Calu3 (cell line): Measurements from ENCODE around the gene BTNL8. TPM values are rescaled to one million over a fixed set of nuclear protein-coding genes. Genes with fewer than 3 reads are reported as not detected.
A peak's percentile ranks its signal among the peaks of the same experiment; 100 is the strongest.
"Not testable (repeated sequence)": the region's sequence is repeated elsewhere in the genome, so short reads cannot be mapped to it uniquely, and the experiment has no call there.

ENCODE experiments used
- BruUV-seq: library from RNA; stranded (reverse); fragments of 400-500 nt; replicated peaks from 2 replicates; lab custom pipeline; 2021; lab: Mats Ljungman, UMichigan
- CTCF ChIA-PET: fragments of 300-600 bp; sonication (Branson Sonifier 250); formaldehyde crosslinking; loops from one replicate; lab custom pipeline; 2022; ENCODE audit warnings: antibody characterized with exemption; lab: Charles Lee
- DNase-seq: peaks from one replicate; pipeline ENCODE4 v3.0.0; 2022
- H3K27ac Mint-ChIP-seq: one replicate; pipeline ENCODE4 v1.8.0; 2022; ENCODE audit warnings: mixed read lengths; ENCODE audit not compliant: unreplicated experiment
- H3K27me3 Mint-ChIP-seq: one replicate; pipeline ENCODE4 v1.8.0; 2022; ENCODE audit warnings: mixed read lengths; ENCODE audit not compliant: unreplicated experiment
- H3K36me3 Mint-ChIP-seq: one replicate; pipeline ENCODE4 v1.8.0; 2022; ENCODE audit warnings: mild to moderate bottlenecking, moderate library complexity, mixed read lengths; ENCODE audit not compliant: insufficient read depth, unreplicated experiment
- H3K4me1 Mint-ChIP-seq: one replicate; pipeline ENCODE4 v1.8.0; 2022; ENCODE audit warnings: mild to moderate bottlenecking, low read depth, mixed read lengths; ENCODE audit not compliant: unreplicated experiment
- H3K4me3 Mint-ChIP-seq: one replicate; pipeline ENCODE4 v1.8.0; 2022; ENCODE audit warnings: mild to moderate bottlenecking, low read depth, moderate library complexity, mixed read lengths; ENCODE audit not compliant: unreplicated experiment
- H3K9me3 Mint-ChIP-seq: one replicate; pipeline ENCODE4 v1.8.0; 2022; ENCODE audit warnings: low read depth, mixed read lengths; ENCODE audit not compliant: unreplicated experiment
- CTCF ChIP-seq: fragments of 200-600 bp; IDR thresholded peaks from one replicate; pipeline ENCODE4 v1.8.0; 2022; ENCODE audit warnings: antibody characterized with exemption; ENCODE audit not compliant: unreplicated experiment
- intact Hi-C: fragments of 100-400 bp; cut with micrococcal nuclease; formaldehyde crosslinking; loops from one replicate; pipeline ENCODE4 v1.10.0; 2022; ENCODE audit not compliant: unreplicated experiment
- total RNA-seq: library from RNA; stranded (reverse); gene quantifications from 2 replicates; pipeline ENCODE4 v1.2.3, GENCODE V29; 2022

Gene BTNL8
- total RNA-seq, 1 experiment from 2014 or later = not detected

- intact Hi-C loops = no loop called here
- CTCF ChIA-PET = no interaction called here
- H3K27ac Mint-ChIP-seq = no peak overlapping the region
- H3K27me3 Mint-ChIP-seq = no peaks in the 10 kb centered on the region
- peaks cover 5% of the 10 kb centered on the region for H3K4me1 Mint-ChIP-seq
- no peak overlapping the region for H3K4me3 Mint-ChIP-seq
- no TSS peak for BruUV-seq
- DNase-seq = no peak
- TF ChIP-seq CTCF = no peak
- H3K36me3 Mint-ChIP-seq = no peaks in the 10 kb centered on the region
- no peaks in the 10 kb centered on the region for H3K9me3 Mint-ChIP-seq
These were observed 25.1 kb upstream of the BTNL8 start for GRCh38 chr5:180873615-180874520.

DNA sequence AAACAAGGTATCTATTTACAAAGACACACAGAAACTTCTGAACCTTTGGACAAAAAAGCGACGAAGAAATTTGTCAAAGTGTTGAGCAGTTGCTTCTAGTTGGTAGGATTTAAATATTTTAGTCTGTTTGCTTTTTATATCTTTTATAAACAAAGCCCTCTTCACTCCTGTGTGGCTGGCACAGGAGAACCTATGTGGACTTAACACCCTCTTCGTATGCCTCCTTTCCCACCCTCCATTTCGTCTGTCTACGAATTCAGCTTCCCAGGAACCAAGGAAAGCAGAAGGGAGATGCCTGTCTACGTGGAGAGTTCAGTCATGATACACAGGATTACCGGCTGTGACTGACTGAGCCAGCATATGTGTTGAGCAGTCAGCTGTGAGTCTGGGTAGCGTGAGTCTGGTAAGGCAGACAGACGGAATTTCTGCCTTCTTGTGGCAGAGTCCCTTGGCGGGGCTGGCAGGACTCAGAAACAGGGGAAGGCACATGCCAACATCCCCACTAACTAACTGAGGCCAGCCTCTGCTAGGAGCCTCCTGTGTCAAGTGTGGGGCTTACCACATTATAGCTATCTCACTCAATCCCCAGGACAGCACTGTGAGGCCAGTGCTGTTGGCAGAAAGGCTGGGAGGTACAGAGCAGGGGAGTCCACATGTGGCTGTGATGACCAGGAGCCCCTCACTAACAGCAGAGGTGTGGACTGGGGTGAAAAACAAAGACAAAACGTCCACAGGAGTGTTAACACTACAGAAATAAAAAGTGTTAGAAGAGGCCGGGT is 24.0 kb upstream of the BTNL8 start:
- no TSS peak for BruUV-seq
- no peaks in the 10 kb centered on the region for H3K27me3 Mint-ChIP-seq
- CTCF ChIA-PET = no interaction called here
- DNase-seq = no peak
- no peak overlapping the region for H3K27ac Mint-ChIP-seq
- intact Hi-C loops = no loop called here
- TF ChIP-seq CTCF = no peak
- no peaks in the 10 kb centered on the region for H3K36me3 Mint-ChIP-seq
- no peak overlapping the region for H3K4me3 Mint-ChIP-seq
- H3K4me1 Mint-ChIP-seq = no peaks in the 10 kb centered on the region
- H3K9me3 Mint-ChIP-seq = no peaks in the 10 kb centered on the region

DNA sequence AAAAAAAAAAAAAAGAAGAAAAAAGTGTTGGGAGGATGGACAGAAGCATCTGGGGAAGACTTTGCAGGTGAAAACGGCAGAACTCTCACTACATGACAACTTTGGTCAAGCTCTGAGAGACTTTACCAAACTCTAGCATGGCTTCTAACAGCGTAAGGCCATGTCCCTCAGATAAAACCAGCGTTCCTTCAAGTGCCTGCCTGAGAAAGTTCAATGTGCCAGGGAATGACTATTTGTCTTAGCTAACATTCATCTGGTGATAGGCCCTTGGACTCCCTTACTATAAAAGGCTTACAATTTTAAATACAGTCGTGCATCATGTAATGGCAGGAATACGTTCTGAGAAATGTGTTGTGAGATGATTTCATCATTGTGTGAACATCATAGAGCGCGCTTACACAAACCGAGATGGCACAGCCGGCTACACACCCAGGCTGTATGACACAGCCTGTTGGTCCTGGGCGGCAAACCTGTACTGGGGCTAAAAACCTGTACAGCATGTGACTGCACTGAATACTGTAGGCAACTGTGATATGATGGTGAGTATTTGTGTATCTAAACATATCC is 23.0 kb upstream of the BTNL8 start:
- CTCF ChIA-PET = no interaction called here
- intact Hi-C loops = no loop called here
- H3K4me3 Mint-ChIP-seq = no peak overlapping the region
- DNase-seq = no peak
- H3K4me1 Mint-ChIP-seq = no peaks in the 10 kb centered on the region
- BruUV-seq = no TSS peak
- no peaks in the 10 kb centered on the region for H3K36me3 Mint-ChIP-seq
- H3K27me3 Mint-ChIP-seq = no peaks in the 10 kb centered on the region
- H3K9me3 Mint-ChIP-seq = no peaks in the 10 kb centered on the region
- H3K27ac Mint-ChIP-seq = no peak overlapping the region
- TF ChIP-seq CTCF = no peak

DNA sequence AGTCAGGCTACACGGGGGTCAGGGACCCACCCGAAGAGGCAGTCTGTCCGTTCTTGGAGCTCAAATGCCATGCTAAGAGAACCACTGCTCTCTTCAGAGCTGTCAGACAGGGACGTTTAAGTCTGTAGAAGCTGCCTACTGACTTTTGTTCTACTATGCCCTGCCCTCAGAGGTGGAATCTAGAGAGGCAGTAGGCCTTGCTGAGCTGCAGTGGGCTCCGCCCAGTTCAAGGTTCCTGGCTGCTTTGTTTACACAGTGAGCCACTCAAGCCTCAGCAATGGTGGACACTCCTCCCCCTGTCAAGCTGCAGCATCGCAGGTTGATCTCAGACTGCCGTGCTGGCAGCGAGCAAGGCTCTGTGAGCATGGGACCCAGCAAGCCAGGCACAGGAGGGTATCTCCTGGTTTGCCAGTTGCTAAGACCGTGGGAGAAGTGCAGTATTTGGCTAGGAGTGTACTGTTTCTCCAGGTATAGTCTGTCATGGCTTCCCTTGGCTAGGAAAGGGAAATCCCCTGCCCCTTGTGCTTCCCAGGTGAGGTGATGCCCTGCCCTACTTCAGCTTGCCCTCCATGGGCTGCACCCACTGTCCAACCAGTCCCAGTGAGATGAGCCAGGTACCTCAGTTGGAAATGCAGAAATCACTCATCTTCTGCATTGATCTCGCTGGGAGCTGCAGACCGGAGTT is 13.0 kb upstream of the BTNL8 start:
- H3K36me3 Mint-ChIP-seq, H3K27ac Mint-ChIP-seq, intact Hi-C loops, H3K27me3 Mint-ChIP-seq, BruUV-seq, H3K4me1 Mint-ChIP-seq, H3K9me3 Mint-ChIP-seq: not testable (repeated sequence)
- peak overlapping the region; percentile 17 for H3K4me3 Mint-ChIP-seq
- CTCF ChIA-PET = interaction anchor here (1.1 kb wide), 1 partner anchor 150 kb away, joined by 3 read pairs; no protein-coding TSS in a partner anchor
- DNase-seq = peak; percentile 81
